ENCODE results near the gene SELENOO. TPM values are rescaled to one million over a fixed set of nuclear protein-coding genes. Genes with fewer than 3 reads are reported as not detected.

SELENOO gene
- total and polyA plus RNA-seq, 12 donors, result 9.6 to 29.8 (median 12.2) TPM

- intact Hi-C loops (cut with DNase I), result no loop called here
- DNase-seq (no peak), ATAC-seq (peak in 5 of 8 donors; percentile 0 to 16 (median 2))
- no peaks in the 10 kb centered on the region for H3K9me3 ChIP-seq
- no peaks in the 10 kb centered on the region for H3K27me3 ChIP-seq
- no peak overlapping the region for H3K27ac ChIP-seq
- peaks cover 0 to 15% (median 6%) of the 10 kb centered on the region in 9 donors for H3K4me1 ChIP-seq
- no peak overlapping the region for H3K4me3 ChIP-seq
- H3K36me3 ChIP-seq, result peaks cover 10 to 99% (median 56%) of the 10 kb centered on the region in 9 donors
- no peak for TF ChIP-seq CTCF (IDR thresholded peaks at IDR 0.05)
- WGBS, 2 donors, result 70 to 83% methylated on average over 40 to 43 of the region's 43 CpGs
These were observed 17.6 kb downstream of the SELENOO start for GRCh38 chr22:50218153-50218995.

- Histone ChIP-seq H3K36me3 (peaks cover 10 to 99% (median 56%) of the 10 kb centered on the region in 9 donors), H3K4me1 (peaks cover 0 to 15% (median 6%) of the 10 kb centered on the region in 9 donors), H3K9me3 (no peaks in the 10 kb centered on the region), H3K27me3 (no peaks in the 10 kb centered on the region), H3K4me3 (no peak overlapping the region), H3K27ac (no peak overlapping the region)
- intact Hi-C loops (cut with DNase I), result no loop called here
- ATAC-seq (peak; percentile 76 to 85 (median 82)), DNase-seq (peak; percentile 83 to 90)
- TF ChIP-seq CTCF (IDR thresholded peaks at IDR 0.05), result no peak
- WGBS, 2 donors, result 69 to 71% methylated on average over 42 of the region's 42 CpGs
These were observed 18.4 kb downstream of the SELENOO start for GRCh38 chr22:50218996-50219727.

- Histone ChIP-seq H3K4me3 (no peak overlapping the region), H3K4me1 (peaks cover 0 to 15% (median 6%) of the 10 kb centered on the region in 9 donors), H3K27ac (no peak overlapping the region), H3K27me3 (no peaks in the 10 kb centered on the region), H3K9me3 (no peaks in the 10 kb centered on the region), H3K36me3 (peaks cover 10 to 99% (median 63%) of the 10 kb centered on the region in 9 donors)
- no peak for TF ChIP-seq CTCF (IDR thresholded peaks at IDR 0.05)
- ATAC-seq (peak in 3 of 8 donors; percentile 0 to 5 (median 2)), DNase-seq (no peak)
- WGBS, 2 donors, result 87 to 88% methylated on average over 23 to 25 of the region's 25 CpGs
- intact Hi-C loops (cut with DNase I), result no loop called here
These were observed 19.2 kb downstream of the SELENOO start for GRCh38 chr22:50219800-50220602.

Data from heart right ventricle (tissue), 16 donors.